ENCODE results near the gene HIGD2B. TPM values are rescaled to one million over a fixed set of nuclear protein-coding genes. Genes with fewer than 3 reads are reported as not detected.
"Not testable (repeated sequence)": the region's sequence is repeated elsewhere in the genome, so short reads cannot be mapped to it uniquely, and the experiment has no call there.

The HIGD2B gene
- total RNA-seq, 2 experiments from 2014 or later, result 0.24 TPM; not detected in 1

- peak; percentile 36 for ATAC-seq
These were observed 36.2 kb upstream of the HIGD2B start for GRCh38 chr15:72722071-72722696.

GRCh38 chr15:72708551-72709303, 22.7 kb upstream of the HIGD2B start:
- ATAC-seq; H3K27ac Mint-ChIP-seq; H3K4me1 Mint-ChIP-seq (ENCODE audit: low read depth); H3K36me3 Mint-ChIP-seq (ENCODE audit: low read depth); H3K4me3 Mint-ChIP-seq; H3K9me3 Mint-ChIP-seq (ENCODE audit: insufficient read depth); H3K27me3 Mint-ChIP-seq (ENCODE audit: low read depth); DNase-seq; POLR2A ChIA-PET: not testable (repeated sequence)
- CTCF ChIA-PET, result interaction anchor here (1.2 kb wide), 1 partner anchor 13 kb away, joined by 4 read pairs; no protein-coding TSS in a partner anchor

More at GRCh38 chr15:72722071-72722696, 36.2 kb upstream of the HIGD2B start:
- no peak overlapping the region for H3K27ac Mint-ChIP-seq
- ChIA-PET POLR2A (interaction anchor here (0.6 kb wide), 1 partner anchor 358 kb away, joined by 3 read pairs; no protein-coding TSS in a partner anchor), CTCF (interaction anchor here (0.7 to 3.8 kb wide), 53 partner anchors 9 to 556 kb away, joined by 3 to 29 read pairs (median 6); partner anchors contain the start of genes BBS4 and HIGD2B)
- H3K36me3 Mint-ChIP-seq (ENCODE audit: low read depth), result peaks cover 4% of the 10 kb centered on the region
- no peaks in the 10 kb centered on the region for H3K9me3 Mint-ChIP-seq (ENCODE audit: insufficient read depth)
- peaks cover 2% of the 10 kb centered on the region for H3K4me1 Mint-ChIP-seq (ENCODE audit: low read depth)
- no peak overlapping the region for H3K4me3 Mint-ChIP-seq
- DNase-seq, result peak; percentile 79
- H3K27me3 Mint-ChIP-seq (ENCODE audit: low read depth), result no peaks in the 10 kb centered on the region

GRCh38 chr15:72706266-72706665, 20.3 kb upstream of the HIGD2B start:
- ChIA-PET POLR2A (no interaction called here), CTCF (interaction anchor here (1.4 to 3.2 kb wide), 2 partner anchors 16 to 106 kb away, joined by 3 to 13 read pairs; no protein-coding TSS in a partner anchor)
- Mint-ChIP-seq H3K27me3 (ENCODE audit: low read depth) (no peaks in the 10 kb centered on the region), H3K4me1 (ENCODE audit: low read depth) (no peaks in the 10 kb centered on the region), H3K9me3 (ENCODE audit: insufficient read depth) (no peaks in the 10 kb centered on the region), H3K36me3 (ENCODE audit: low read depth) (no peaks in the 10 kb centered on the region), H3K27ac (no peak overlapping the region), H3K4me3 (no peak overlapping the region)
- no peak for DNase-seq
- no peak for ATAC-seq

GRCh38 chr15:72700076-72700475, 14.1 kb upstream of the HIGD2B start:
- peaks cover 4% of the 10 kb centered on the region for H3K36me3 Mint-ChIP-seq (ENCODE audit: low read depth)
- no peak overlapping the region for H3K4me3 Mint-ChIP-seq
- H3K4me1 Mint-ChIP-seq (ENCODE audit: low read depth), result peaks cover 4% of the 10 kb centered on the region
- ATAC-seq, result no peak
- CTCF ChIA-PET, result no interaction called here
- DNase-seq, result no peak
- H3K27me3 Mint-ChIP-seq (ENCODE audit: low read depth), result no peaks in the 10 kb centered on the region
- POLR2A ChIA-PET, result no interaction called here
- no peak overlapping the region for H3K27ac Mint-ChIP-seq
- H3K9me3 Mint-ChIP-seq (ENCODE audit: insufficient read depth), result no peaks in the 10 kb centered on the region

DNA sequence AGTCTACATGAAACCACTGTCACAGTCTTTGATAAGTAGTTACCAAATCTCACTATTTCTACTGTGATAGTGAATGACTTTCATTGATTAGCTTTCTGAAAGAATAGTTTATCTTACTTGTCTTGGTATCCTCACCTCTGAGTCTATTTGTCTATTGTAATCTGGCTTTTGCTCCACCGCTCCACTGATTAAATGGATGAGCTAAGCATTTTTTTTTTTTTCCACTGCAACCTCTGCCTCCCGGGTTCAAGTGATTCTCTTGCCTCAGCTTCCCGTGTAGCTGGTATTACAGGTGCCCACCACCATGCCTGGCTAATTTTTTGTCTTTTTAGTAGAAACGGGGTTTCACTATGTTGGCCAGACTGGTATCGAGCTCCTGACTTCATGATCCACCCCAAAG, 13.0 kb upstream of the HIGD2B start:
- Mint-ChIP-seq H3K4me3 (no peak overlapping the region), H3K27ac (no peak overlapping the region), H3K4me1 (ENCODE audit: low read depth) (peaks cover 8% of the 10 kb centered on the region), H3K36me3 (ENCODE audit: low read depth) (peaks cover 6% of the 10 kb centered on the region), H3K27me3 (ENCODE audit: low read depth) (no peaks in the 10 kb centered on the region), H3K9me3 (ENCODE audit: insufficient read depth) (no peaks in the 10 kb centered on the region)
- CTCF ChIA-PET, result interaction anchor here (0.9 kb wide), 1 partner anchor 18 kb away, joined by 3 read pairs; no protein-coding TSS in a partner anchor
- DNase-seq (no peak), ATAC-seq (no peak)
- POLR2A ChIA-PET, result interaction anchor here (0.6 kb wide), 1 partner anchor 104 kb away, joined by 5 read pairs; no protein-coding TSS in a partner anchor

- no peak for DNase-seq
- no peaks in the 10 kb centered on the region for H3K27me3 Mint-ChIP-seq (ENCODE audit: low read depth)
- H3K27ac Mint-ChIP-seq, result no peak overlapping the region
- POLR2A ChIA-PET, result no interaction called here
- H3K4me1 Mint-ChIP-seq (ENCODE audit: low read depth), result peaks cover 16% of the 10 kb centered on the region
- peaks cover 5% of the 10 kb centered on the region for H3K36me3 Mint-ChIP-seq (ENCODE audit: low read depth)
- CTCF ChIA-PET, result interaction anchor here (0.7 to 0.9 kb wide), 2 partner anchors 923 to 945 kb away, joined by 3 to 4 read pairs; no protein-coding TSS in a partner anchor
- ATAC-seq, result no peak
- H3K9me3 Mint-ChIP-seq (ENCODE audit: insufficient read depth), result no peaks in the 10 kb centered on the region
- H3K4me3 Mint-ChIP-seq, result no peak overlapping the region
These were observed 5.0 kb upstream of the HIGD2B start for GRCh38 chr15:72690938-72691337.

GRCh38 chr15:72688697-72689096, 2.7 kb upstream of the HIGD2B start:
- ChIA-PET CTCF (interaction anchor here (0.9 kb wide), 1 partner anchor 18 kb away, joined by 3 read pairs; no protein-coding TSS in a partner anchor), POLR2A (no interaction called here)
- Mint-ChIP-seq H3K9me3 (ENCODE audit: insufficient read depth) (no peaks in the 10 kb centered on the region), H3K27ac (no peak overlapping the region), H3K36me3 (ENCODE audit: low read depth) (no peaks in the 10 kb centered on the region), H3K4me1 (ENCODE audit: low read depth) (peaks cover 16% of the 10 kb centered on the region), H3K27me3 (ENCODE audit: low read depth) (no peaks in the 10 kb centered on the region), H3K4me3 (no peak overlapping the region)
- no peak for DNase-seq
- ATAC-seq, result no peak

GRCh38 chr15:72685301-72685924, 569 bp downstream of the HIGD2B start:
- Mint-ChIP-seq H3K27ac (peak overlapping the region; percentile 92), H3K4me3 (peak overlapping the region; percentile 90), H3K36me3 (ENCODE audit: low read depth) (no peaks in the 10 kb centered on the region), H3K4me1 (ENCODE audit: low read depth) (peaks cover 16% of the 10 kb centered on the region), H3K27me3 (ENCODE audit: low read depth) (peaks cover 6% of the 10 kb centered on the region), H3K9me3 (ENCODE audit: insufficient read depth) (no peaks in the 10 kb centered on the region)
- POLR2A ChIA-PET, result interaction anchor here (0.8 to 1.3 kb wide), 4 partner anchors 101 to 365 kb away, joined by 3 to 5 read pairs (median 3); partner anchors contain the start of genes CELF6 and HEXA
- DNase-seq (no peak), ATAC-seq (no peak)
- CTCF ChIA-PET, result interaction anchor here (0.9 to 2.7 kb wide), 7 partner anchors 12 to 458 kb away, joined by 4 to 10 read pairs (median 5); no protein-coding TSS in a partner anchor

DNA sequence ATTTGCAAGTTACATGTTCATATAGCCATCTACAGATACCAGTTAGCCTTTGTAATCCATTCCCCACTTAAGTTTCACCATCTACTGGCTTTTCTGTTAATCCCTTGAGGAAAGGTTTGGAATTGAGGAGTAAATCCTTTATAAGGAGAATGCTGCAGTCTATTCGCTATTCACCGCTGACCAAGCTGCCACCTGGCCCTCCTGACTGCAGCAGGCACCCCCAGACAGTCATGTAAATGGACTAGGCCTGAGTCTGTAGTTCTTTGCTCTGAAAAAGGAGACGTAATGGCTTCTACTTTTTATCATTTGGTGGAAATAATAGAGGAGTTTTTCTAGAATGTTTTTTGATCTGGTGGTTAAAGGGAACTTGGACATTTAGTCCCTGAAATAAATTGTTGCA, 3.2 kb downstream of the HIGD2B start:
- peaks cover 25% of the 10 kb centered on the region for H3K27me3 Mint-ChIP-seq (ENCODE audit: low read depth)
- H3K36me3 Mint-ChIP-seq (ENCODE audit: low read depth), result no peaks in the 10 kb centered on the region
- CTCF ChIA-PET, result no interaction called here
- H3K4me3 Mint-ChIP-seq, result no peak overlapping the region
- ATAC-seq (no peak), DNase-seq (no peak)
- H3K4me1 Mint-ChIP-seq (ENCODE audit: low read depth), result peaks cover 16% of the 10 kb centered on the region
- no peaks in the 10 kb centered on the region for H3K9me3 Mint-ChIP-seq (ENCODE audit: insufficient read depth)
- POLR2A ChIA-PET, result no interaction called here
- no peak overlapping the region for H3K27ac Mint-ChIP-seq

- Mint-ChIP-seq H3K9me3 (ENCODE audit: insufficient read depth) (no peaks in the 10 kb centered on the region), H3K36me3 (ENCODE audit: low read depth) (no peaks in the 10 kb centered on the region), H3K4me1 (ENCODE audit: low read depth) (peaks cover 8% of the 10 kb centered on the region), H3K27me3 (ENCODE audit: low read depth) (peaks cover 34% of the 10 kb centered on the region), H3K27ac (no peak overlapping the region), H3K4me3 (no peak overlapping the region)
- ChIA-PET POLR2A (no interaction called here), CTCF (interaction anchor here (0.7 to 1.7 kb wide), 3 partner anchors 10 to 417 kb away, joined by 3 to 6 read pairs (median 4); no protein-coding TSS in a partner anchor)
- DNase-seq (no peak), ATAC-seq (no peak)
These were observed 5.1 kb downstream of the HIGD2B start for GRCh38 chr15:72680931-72681330.

- Mint-ChIP-seq H3K4me3 (no peak overlapping the region), H3K27ac (no peak overlapping the region), H3K9me3 (ENCODE audit: insufficient read depth) (no peaks in the 10 kb centered on the region), H3K4me1 (ENCODE audit: low read depth) (no peaks in the 10 kb centered on the region), H3K36me3 (ENCODE audit: low read depth) (no peaks in the 10 kb centered on the region), H3K27me3 (ENCODE audit: low read depth) (peaks cover 40% of the 10 kb centered on the region)
- ATAC-seq (no peak), DNase-seq (no peak)
- POLR2A ChIA-PET, result no interaction called here
- CTCF ChIA-PET, result no interaction called here
These were observed 9.1 kb downstream of the HIGD2B start for GRCh38 chr15:72676838-72677237.

Measured in activated CD8-positive, alpha-beta T cell treated with anti-CD3 and anti-CD28 coated beads, Interleukin-2, amount 10 ng/mL, durations not matched to agents 7 days and 5 days (primary cell).